Germinal center (tissue), 1 donor: ENCODE measurements around the gene DYNC1H1.

ENCODE experiments used
- DNase-seq: peaks from one replicate; pipeline ENCODE4 v3.0.0; 2012; ENCODE audit warnings: mixed read lengths, low spot score

DYNC1H1 gene

GRCh38 chr14:102037686-102038085, 73.3 kb downstream of the DYNC1H1 start:
- no peak for DNase-seq

- no peak for DNase-seq
These were observed 74.8 kb downstream of the DYNC1H1 start for GRCh38 chr14:102039157-102039556.

GRCh38 chr14:102040153-102040552, 75.8 kb downstream of the DYNC1H1 start:
- no peak for DNase-seq

DNA sequence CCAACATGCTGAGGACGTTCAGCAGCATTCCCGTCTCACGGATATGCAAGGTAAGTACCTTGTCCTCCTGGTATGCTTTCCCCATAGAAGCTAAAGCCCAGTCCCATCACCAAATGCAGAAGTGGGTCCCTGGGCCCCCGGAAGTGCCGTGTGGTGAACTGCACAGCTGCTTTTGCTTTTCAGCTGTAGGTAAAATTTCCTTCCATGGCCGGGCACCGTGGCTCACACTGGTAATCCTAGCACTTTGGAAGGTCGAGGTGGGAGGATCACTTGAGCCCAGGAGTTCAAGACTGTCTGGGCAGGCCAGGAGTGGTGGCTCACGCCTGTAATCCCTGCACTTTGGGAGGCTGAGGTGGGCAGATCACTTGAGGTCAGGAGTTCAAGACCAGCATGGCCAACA, 78.3 kb downstream of the DYNC1H1 start:
- DNase-seq: no peak

DNA sequence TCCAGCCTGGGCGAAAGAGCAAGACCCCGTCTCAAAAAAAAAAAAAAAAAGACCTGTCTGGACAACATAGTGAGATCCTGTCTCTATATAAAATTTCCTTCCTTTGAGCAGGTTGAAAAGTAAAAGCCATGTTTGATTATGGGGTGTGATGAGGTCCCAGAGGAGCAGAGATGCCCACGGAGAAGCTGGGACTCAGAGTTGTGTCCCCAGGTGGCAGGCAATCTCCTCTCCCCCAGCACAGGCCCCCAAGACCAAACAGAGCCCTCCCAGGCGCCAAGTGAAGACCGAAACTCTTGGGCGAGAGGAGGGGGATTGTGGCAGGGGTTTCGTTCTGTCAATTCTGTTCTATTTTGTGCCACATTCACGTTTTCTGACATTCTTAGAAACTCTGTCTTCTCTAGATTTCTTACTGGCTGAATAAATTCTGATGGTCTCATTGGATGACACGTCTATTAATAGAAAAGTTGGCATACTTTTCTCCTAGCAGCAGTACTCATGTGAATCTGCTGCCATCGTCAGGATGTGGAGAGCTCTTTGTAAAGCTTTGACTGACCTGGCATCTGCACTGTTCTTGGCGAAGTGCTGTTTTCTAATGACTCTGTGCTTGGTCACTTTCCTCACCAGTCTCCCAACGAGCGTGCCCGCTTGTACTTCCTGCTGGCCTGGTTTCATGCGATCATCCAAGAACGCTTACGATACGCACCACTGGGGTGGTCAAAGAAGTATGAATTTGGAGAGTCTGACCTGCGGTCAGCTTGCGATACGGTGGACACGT, 79.1 kb downstream of the DYNC1H1 start:
- DNase-seq: no peak

DNA sequence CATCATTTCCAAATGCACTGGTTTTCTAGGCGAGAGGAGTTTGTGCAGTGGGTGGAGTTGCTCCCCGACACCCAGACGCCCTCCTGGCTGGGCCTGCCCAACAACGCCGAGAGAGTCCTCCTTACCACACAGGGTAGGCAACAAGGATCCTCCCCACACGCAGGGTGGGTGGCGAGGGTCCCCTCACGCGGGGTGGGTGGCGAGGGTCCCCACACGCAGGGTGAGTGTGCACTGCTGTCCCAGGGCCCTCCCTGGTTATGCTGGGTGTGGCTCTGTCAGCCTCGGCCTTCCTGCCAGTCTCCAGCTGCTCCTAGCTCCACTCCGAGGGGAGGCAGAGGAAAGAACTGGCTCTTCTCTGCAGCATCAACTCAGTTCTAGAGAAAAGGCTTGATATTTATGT, 80.2 kb downstream of the DYNC1H1 start:
- no peak for DNase-seq

DNA sequence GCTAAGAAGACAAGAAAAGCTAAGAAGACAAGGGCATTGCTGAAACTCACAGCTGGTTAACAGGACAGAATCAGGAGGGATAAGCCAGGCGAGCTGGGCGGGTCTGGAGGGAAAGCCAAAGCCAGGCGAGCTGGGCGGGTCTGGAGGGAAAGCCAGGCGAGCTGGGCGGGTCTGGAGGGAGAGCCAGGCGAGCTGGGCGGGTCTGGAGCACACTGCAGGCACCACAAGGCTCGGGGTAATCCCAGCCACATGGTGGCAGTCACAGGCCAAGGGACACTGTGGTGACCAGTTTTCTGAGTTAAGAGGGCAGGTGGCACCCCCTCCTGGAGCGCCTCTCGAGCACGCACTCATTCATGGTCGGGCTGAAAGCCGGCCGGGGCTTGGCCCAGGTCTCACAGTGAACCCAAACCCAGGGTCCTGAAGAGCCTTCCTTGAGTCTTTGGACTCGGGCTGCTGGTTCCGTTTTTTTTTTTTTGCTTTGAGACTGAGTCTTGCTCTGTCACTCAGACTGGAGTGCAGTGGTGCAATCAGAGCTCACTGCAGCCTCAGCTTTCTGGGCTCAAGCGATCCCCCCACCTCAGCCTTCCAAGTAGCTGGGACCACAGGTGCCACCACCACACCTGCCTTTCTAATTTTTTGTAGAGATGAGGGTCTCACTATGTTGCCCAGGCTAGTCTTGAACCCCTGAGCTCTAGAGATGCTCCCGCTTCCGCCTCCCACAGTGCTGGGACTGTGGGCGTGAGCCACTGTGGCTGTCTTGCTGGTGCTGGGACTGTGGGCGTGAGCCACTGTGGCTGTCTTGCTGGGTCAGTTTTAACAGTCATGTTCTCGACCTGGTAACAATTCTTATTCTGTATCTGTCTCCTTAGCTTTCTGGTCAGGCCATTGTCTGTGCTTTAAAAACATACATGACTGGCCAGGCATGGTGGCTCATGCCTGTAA, 82.2 kb downstream of the DYNC1H1 start:
- DNase-seq: no peak

DNA sequence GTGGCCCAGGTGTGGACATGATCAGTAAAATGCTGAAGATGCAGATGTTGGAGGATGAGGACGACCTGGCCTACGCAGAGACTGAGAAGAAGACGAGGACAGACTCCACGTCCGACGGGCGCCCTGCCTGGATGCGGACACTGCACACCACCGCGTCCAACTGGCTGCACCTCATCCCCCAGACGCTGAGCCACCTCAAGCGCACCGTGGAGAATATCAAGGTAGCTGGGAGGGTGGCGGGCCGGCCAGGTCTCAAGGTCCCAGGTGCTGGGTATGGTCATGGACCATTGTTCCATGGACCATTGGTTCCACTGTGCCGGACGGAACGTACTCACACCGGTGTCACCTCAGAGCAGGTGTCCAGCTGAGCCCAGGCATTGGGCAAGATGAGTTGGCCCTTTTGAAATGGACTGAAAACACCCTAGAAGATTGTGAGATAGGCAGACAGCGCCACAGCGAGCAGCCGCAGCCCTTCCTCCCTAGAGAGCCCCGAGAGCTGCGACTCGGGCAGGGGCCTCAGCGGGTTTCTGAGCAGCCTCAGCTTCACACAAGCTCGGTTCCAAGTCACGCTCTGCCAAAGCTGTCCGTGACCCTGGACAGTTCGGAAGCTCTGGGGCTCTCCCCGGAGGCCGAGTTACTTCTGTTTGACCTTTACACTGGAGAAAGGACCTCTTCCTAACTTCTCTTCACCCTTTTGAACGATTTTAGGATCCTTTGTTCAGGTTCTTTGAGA, 83.6 kb downstream of the DYNC1H1 start:
- DNase-seq: no peak

DNA sequence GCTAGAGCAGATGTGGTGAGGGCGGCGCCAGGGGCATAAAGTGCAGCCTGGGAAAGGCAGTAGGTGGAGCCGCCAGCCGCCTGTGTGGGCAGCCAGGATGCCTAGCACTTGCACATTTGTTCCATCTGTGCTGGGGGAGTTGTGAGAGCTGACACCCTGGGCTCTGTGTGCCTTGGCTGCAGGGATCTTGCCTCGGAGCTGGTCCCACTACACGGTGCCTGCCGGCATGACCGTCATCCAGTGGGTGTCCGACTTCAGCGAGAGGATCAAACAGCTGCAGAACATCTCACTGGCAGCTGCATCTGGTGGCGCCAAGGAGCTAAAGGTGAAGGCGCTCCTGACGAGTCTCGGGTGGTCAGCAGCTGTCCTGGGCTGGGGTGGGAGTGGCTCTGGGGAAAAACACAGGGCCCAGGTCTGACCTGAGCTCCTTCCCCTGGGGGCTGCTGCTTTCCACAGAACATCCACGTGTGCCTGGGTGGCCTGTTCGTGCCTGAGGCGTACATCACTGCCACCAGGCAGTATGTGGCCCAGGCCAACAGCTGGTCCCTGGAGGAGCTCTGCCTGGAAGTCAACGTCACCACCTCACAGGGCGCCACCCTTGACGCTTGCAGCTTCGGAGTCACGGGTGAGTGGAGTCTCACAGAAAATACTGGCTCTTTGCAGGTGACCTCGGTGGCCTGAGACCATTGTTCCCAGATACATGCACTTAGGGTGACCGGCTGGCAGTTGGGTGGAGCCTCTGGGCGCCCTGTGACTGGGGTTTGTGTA, 85.1 kb downstream of the DYNC1H1 start:
- no peak for DNase-seq

- no peak for DNase-seq
These were observed 85.6 kb downstream of the DYNC1H1 start for GRCh38 chr14:102050026-102050405.

- no peak for DNase-seq
These were observed 86.3 kb downstream of the DYNC1H1 start for GRCh38 chr14:102050625-102051024.

- no peak for DNase-seq
These were observed 88.1 kb downstream of the DYNC1H1 start for GRCh38 chr14:102052522-102052921.

DNA sequence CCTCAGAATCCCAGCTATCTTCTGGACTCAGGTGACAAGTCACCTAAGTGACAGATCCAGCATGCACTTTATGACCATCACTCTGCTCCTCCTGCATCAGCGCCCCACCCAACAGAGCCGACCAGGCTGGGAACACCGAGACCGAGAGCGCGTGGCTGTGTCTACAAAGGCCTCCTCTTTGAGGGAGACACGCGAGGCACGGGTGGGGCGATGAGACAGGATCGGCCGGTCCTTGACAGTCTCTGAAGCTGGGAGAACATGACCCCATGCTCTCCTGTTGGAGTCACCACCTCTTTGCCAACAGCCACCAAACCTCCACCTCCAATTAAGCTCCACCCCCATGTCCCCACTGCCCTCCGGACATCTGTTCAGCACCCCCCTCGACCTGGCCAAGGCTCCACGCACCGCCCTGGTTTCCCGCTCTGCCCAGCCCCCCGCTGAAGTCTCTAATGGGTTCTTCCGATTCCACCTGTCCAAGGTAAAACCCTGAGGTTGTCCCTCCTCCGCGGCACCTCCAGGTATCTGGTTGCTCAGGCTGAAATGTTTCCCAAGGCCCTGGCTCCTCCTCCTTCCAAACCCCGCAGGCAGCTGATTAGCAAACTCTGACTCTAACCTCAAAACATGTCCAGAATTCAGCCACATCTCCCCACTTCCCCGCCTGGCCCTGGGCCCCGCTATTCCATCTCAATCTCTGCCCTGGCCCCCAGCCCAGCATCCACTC, 91.0 kb downstream of the DYNC1H1 start:
- DNase-seq: no peak

- DNase-seq: no peak
These were observed 92.5 kb downstream of the DYNC1H1 start for GRCh38 chr14:102056694-102057442.

- DNase-seq: no peak
These were observed 93.2 kb downstream of the DYNC1H1 start for GRCh38 chr14:102057480-102058114.

DNA sequence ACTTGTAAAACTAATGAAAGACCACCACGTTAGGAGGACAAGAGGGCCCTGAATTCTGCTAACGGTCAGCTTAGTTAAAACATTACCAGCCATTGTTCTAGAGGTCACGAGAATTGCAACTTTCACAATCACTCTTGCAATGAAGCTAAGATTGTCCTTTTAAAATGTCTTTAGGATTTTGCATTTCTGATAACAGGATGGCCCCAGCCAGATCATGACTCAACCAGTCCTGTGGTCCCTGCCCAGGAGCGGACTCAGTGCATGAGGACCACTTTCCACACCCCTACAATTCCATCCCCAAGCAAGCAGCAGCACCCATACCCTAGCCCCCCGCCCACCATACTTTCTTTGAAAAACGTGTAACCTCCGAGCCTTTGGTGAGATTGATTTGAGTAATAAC, 93.8 kb downstream of the DYNC1H1 start:
- no peak for DNase-seq

DNA sequence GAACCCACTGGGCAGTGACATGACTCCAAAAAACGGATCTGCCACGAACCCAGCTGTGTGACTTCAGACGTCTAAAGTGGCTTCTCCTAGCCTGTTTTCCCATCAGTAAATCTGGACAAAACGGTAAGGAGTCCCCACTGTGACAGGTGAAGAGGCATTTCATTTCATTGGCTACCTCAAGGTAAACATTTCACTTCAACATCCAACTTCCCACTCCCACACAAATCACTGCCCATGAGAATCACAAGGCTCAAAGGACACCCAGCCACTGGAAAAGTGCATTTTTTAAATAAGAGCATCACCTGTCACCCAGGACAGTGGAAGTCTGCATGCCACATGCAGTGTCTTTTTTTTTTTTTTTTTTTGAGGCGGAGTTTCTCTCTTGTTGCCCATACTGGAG, 94.6 kb downstream of the DYNC1H1 start:
- no peak for DNase-seq

- peak; percentile 81 for DNase-seq
These were observed 98.9 kb downstream of the DYNC1H1 start for GRCh38 chr14:102063109-102063807.

DNA sequence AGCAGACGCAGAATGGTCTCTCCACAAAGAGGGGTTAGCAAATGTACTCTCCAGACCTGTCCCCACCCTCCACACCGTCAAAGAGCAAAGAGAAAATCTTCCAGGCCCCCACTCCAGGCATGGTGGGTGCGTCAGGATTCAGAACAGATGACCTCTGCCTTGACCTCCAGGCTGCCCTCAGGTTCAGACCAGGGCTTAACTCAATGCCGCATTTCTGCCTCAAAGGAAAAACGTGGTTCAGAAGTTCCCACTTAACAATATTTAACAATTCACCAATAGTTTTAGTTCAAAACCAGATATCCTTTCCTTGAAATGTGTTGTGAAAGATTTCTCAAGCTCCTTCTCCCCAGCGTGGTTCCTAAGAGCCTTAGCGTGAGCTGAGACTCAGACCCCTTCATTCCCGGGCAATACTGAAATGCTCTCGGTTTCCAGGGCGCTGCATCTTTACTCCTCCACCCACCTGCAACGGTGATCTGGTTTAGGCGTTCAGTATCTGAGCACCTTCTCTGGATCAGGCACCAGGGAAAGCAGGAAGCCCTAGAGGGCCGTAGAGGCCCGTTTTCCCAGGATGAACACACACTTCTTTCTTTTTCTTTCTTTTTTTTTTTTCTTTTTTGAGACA, 99.5 kb downstream of the DYNC1H1 start:
- DNase-seq: no peak
